GM12875 (cell line): ENCODE measurements around the gene NBEA.

Experiments
- H3K4me3 ChIP-seq: one replicate; pipeline ENCODE4 v1.5.1; 2011; ENCODE audit warnings: low read depth, low read length, control low read depth
- TF ChIP-seq, protein P1 (sequence below): IDR thresholded peaks from 2 replicates; pipeline ENCODE4 v1.5.1; 2011; ENCODE audit warnings: low read depth, mild to moderate bottlenecking, control low read depth, inconsistent platforms, low read length, moderate library complexity, borderline replicate concordance; ENCODE audit not compliant: insufficient read depth

Gene NBEA

DNA sequence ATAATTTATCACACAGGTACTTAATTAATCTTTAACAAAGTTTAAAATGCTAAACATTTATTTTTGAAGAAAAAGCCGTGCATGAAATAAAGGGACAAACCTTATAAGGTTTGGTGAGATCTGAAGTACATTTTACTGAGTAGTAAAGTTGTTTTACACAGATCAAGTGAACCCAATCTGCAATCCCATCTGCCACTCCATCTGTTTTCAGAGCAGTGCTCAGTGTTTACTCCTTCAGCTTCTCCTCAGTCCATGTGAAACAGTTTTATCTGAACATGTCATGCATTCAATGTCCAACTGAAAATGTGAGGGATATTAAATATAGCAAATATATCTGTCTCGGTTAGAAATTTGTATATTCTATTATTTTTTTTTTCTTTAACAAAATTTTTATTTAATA lies 367.6 kb downstream of the NBEA start:
- TF ChIP-seq, protein P1, sequence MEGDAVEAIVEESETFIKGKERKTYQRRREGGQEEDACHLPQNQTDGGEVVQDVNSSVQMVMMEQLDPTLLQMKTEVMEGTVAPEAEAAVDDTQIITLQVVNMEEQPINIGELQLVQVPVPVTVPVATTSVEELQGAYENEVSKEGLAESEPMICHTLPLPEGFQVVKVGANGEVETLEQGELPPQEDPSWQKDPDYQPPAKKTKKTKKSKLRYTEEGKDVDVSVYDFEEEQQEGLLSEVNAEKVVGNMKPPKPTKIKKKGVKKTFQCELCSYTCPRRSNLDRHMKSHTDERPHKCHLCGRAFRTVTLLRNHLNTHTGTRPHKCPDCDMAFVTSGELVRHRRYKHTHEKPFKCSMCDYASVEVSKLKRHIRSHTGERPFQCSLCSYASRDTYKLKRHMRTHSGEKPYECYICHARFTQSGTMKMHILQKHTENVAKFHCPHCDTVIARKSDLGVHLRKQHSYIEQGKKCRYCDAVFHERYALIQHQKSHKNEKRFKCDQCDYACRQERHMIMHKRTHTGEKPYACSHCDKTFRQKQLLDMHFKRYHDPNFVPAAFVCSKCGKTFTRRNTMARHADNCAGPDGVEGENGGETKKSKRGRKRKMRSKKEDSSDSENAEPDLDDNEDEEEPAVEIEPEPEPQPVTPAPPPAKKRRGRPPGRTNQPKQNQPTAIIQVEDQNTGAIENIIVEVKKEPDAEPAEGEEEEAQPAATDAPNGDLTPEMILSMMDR = no peak
- no peak overlapping the region for H3K4me3 ChIP-seq

DNA sequence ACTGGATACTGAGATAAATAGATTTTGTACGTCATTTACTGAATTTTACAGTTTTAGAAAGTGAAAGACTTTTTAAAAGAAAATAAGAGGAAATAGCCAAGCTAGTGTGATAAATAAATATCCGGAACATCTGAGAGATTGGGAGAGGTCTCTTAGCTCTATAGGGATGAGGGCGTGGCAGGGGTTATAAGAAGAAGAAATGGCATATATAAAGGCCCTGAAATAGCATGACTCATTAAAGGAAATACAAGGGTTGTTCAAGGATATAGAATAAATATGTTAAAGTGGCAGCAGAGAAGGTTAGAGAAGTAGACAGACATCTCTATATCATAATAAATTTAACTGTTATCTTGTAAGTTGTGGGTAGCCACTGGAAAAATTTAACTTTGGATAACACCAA lies 390.1 kb downstream of the NBEA start:
- no peak overlapping the region for H3K4me3 ChIP-seq
- TF ChIP-seq, protein P1 = no peak

DNA sequence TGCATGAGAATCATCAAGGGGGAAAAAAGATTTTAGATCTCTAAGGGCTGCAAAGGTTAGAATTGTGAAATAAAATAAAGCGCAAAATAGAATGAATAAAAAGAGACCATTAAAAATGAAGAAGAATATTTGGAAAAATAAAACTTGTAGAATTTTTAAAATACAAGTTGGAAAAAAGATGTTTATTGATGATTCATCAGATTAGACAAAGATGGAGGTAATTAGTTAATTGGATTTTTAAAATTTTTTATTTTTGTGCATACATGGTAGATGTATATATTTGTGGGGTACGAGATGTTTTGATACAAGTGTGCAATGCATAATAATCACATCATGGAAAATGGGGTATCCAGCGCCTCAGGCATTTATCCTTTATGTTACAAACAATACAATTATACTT lies 391.1 kb downstream of the NBEA start:
- TF ChIP-seq, protein P1 = no peak
- H3K4me3 ChIP-seq = no peak overlapping the region

DNA sequence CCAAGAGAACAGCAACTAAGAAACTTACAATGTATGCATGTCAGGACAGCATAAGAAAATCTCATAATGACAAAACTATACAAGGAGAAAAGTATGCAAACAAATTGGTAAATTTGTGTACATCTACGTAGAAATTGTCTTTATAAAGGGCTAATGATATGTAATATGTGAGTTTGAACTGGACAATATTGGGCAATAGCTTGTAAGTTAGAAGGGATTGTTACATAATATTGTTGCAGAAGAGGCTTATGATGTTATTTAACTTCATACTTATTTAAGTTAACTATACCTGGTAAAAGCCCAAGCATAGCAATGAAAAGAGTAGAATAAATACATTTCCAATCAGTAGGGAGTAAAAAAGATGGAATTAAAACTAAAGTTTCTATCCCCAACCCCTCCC lies 400.4 kb downstream of the NBEA start:
- TF ChIP-seq, protein P1 = no peak
- H3K4me3 ChIP-seq = no peak overlapping the region

DNA sequence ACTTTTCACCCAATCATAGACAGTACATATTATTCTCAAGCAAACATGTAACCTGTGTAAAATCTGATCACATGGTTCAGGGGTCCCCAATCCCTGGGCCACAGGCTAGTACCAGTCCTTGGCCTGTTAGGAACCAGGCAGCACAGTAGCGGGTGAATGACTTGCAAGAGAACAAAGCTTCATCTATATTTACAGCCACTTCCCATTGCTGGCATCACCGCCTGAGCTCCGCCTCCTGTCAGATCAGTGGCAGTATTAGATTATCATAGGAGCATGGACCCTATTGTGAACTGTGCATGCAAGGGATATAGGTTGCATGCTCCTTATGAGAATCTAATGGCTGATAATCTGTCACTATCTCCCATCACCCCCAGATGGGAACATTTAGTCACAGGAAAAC lies 401.3 kb downstream of the NBEA start:
- H3K4me3 ChIP-seq = no peak overlapping the region
- TF ChIP-seq, protein P1 = no peak

DNA sequence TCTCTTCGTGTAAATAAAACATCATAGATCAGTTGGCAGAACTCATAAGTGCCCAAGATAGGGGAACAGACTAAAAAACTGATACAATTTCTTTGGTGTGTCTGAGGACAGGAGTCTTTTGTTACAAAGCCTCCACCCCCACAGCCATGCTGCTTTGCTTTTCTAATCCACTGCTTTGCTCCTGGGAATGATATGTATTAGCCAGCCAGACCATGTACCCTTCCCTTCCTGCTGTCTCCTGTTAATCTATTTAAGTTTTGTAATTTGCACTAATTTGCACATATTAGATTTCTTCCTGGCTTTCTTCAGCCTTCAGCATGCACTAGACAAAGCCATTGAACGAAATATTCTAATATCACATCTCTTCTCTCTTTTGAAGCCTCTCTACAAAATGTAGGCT lies 403.9 kb downstream of the NBEA start:
- H3K4me3 ChIP-seq = no peak overlapping the region
- TF ChIP-seq, protein P1 = no peak

DNA sequence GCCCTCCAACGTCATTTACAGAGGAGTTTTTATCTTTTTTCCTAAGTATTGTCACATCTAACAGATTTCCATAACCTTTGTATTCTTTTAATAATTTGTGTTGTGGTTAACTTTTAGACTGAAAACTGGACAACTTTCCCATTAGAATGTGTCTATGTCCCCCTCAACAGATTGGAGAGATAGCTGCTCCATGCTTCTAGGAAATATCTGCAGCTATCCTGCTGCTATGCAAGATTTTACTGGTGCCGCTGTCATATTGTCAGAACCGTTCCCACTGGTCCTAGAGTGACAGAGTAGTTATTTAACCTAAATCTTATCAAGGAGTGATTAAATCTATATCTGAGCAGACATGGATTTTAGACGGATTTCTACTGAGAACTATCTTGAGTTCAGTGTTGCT lies 404.4 kb downstream of the NBEA start:
- TF ChIP-seq, protein P1 = no peak
- no peak overlapping the region for H3K4me3 ChIP-seq
